Measurements from ENCODE around the gene FZD8. TPM values are rescaled to one million over a fixed set of nuclear protein-coding genes. Genes with fewer than 3 reads are reported as not detected.

The FZD8 gene
- total and polyA plus RNA-seq, 2 donors (not counting 1 experiment from before 2014, with no cell fraction given), result 0.76 to 1.7 TPM

DNA sequence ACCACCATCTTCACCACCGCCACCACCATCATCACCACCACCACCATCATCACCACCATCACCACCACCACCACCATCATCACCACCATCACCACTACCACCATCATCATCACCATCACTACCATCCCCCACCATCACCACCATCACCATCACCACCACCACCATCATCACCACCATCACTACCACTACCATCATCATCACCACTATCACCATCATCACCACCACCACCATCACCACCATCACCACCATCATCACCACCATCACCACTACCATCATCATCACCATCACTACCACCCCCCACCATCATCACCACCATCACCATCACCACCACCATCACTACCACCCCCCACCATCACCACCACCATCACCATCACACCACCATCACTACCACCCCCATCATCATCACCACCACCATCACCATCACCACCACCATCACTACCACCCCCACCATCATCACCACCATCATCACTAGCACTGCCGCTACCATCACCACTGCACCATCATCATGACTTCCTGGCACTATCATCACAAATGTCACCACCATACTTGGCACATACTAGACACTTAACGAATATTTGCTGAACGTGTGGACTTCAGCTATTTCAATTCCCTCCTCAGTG is 25.3 kb upstream of the FZD8 start:
- POLR2A ChIA-PET, result no interaction called here
- H3K27ac Mint-ChIP-seq, result no peak overlapping the region

GRCh38 chr10:35661236-35661635 is 19.1 kb upstream of the FZD8 start:
- WGBS (ENCODE audit: insufficient coverage), result no CpG with 5 or more reads among the region's 2 CpGs
- Histone ChIP-seq H3K9me3 (ENCODE audit: control extremely low read depth in 1 of 3, control insufficient read depth in 2 of 3, insufficient read depth in 1 of 3, low read length in 2 of 3) (no peaks in the 10 kb centered on the region), H3K9ac (ENCODE audit: low read length) (no peak overlapping the region), H2AFZ (ENCODE audit: insufficient read depth, low read depth, low read length, poor library complexity, severe bottlenecking) (no peak overlapping the region), H3K4me1 (ENCODE audit: control insufficient read depth in 2 of 2, insufficient read depth in 2 of 2, low read length in 2 of 2) (no peaks in the 10 kb centered on the region), H4K20me1 (ENCODE audit: control insufficient read depth, insufficient read depth, low read length, poor library complexity, severe bottlenecking) (no peaks in the 10 kb centered on the region), H3K4me2 (replicated peaks; ENCODE audit: low read depth, low read length, poor library complexity, severe bottlenecking) (no peak overlapping the region), H3K4me3 (ENCODE audit: control extremely low read depth in 1 of 5, extremely low read depth in 1 of 5, insufficient read depth in 1 of 5, low read depth in 2 of 5, low read length in 4 of 5) (no peak overlapping the region), H3K36me3 (replicated peaks in 1 of 2; ENCODE audit: control extremely low read depth in 1 of 2, control insufficient read depth in 1 of 2, extremely low read depth in 1 of 2, insufficient read depth in 2 of 2, low read length in 1 of 2) (no peaks in the 10 kb centered on the region), H3K27me3 (replicated peaks in 1 of 4; ENCODE audit: control extremely low read depth in 1 of 4, control insufficient read depth in 3 of 4, insufficient read depth in 4 of 4, low read length in 3 of 4) (peaks cover 0 to 5% (median 0%) of the 10 kb centered on the region in 4 experiments), H3K27ac (ENCODE audit: low read length in 2 of 2) (no peak overlapping the region), H3K79me2 (ENCODE audit: control insufficient read depth, insufficient read depth, low read length) (no peaks in the 10 kb centered on the region)
- peaks cover 4% of the 10 kb centered on the region for H3K9me3 Mint-ChIP-seq (ENCODE audit: insufficient read depth)
- H3K27ac Mint-ChIP-seq, result no peak overlapping the region
- DNase-seq (no peak), ATAC-seq (ENCODE audit: low read depth) (no peak)
- peaks cover 16% of the 10 kb centered on the region for H3K27me3 Mint-ChIP-seq
- ChIA-PET CTCF (no interaction called here), POLR2A (no interaction called here)
- H3K4me1 Mint-ChIP-seq, result no peaks in the 10 kb centered on the region
- no peak overlapping the region for H3K4me3 Mint-ChIP-seq
- intact Hi-C loops (cut with micrococcal nuclease), result no loop called here
- no peak for TF ChIP-seq EZH2 (IDR thresholded peaks at IDR 0.05; ENCODE audit: borderline replicate concordance, insufficient read depth, low read depth, low read length, poor library complexity, severe bottlenecking)
- TF ChIP-seq, protein P1, sequence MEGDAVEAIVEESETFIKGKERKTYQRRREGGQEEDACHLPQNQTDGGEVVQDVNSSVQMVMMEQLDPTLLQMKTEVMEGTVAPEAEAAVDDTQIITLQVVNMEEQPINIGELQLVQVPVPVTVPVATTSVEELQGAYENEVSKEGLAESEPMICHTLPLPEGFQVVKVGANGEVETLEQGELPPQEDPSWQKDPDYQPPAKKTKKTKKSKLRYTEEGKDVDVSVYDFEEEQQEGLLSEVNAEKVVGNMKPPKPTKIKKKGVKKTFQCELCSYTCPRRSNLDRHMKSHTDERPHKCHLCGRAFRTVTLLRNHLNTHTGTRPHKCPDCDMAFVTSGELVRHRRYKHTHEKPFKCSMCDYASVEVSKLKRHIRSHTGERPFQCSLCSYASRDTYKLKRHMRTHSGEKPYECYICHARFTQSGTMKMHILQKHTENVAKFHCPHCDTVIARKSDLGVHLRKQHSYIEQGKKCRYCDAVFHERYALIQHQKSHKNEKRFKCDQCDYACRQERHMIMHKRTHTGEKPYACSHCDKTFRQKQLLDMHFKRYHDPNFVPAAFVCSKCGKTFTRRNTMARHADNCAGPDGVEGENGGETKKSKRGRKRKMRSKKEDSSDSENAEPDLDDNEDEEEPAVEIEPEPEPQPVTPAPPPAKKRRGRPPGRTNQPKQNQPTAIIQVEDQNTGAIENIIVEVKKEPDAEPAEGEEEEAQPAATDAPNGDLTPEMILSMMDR (IDR thresholded peaks at IDR 0.05), result no peak

More for the DNA sequence above, 25.3 kb upstream of the FZD8 start:
- Mint-ChIP-seq H3K27me3 (peaks cover 2% of the 10 kb centered on the region), H3K4me3 (no peak overlapping the region), H3K9me3 (ENCODE audit: insufficient read depth) (peaks cover 3% of the 10 kb centered on the region), H3K4me1 (no peaks in the 10 kb centered on the region)
- Histone ChIP-seq H3K27ac (ENCODE audit: low read length in 2 of 2) (no peak overlapping the region), H3K4me1 (ENCODE audit: control insufficient read depth in 2 of 2, insufficient read depth in 2 of 2, low read length in 2 of 2) (no peaks in the 10 kb centered on the region), H3K4me2 (replicated peaks; ENCODE audit: low read depth, low read length, poor library complexity, severe bottlenecking) (no peak overlapping the region), H4K20me1 (ENCODE audit: control insufficient read depth, insufficient read depth, low read length, poor library complexity, severe bottlenecking) (no peaks in the 10 kb centered on the region), H3K79me2 (ENCODE audit: control insufficient read depth, insufficient read depth, low read length) (no peaks in the 10 kb centered on the region), H3K27me3 (replicated peaks in 1 of 4; ENCODE audit: control extremely low read depth in 1 of 4, control insufficient read depth in 3 of 4, insufficient read depth in 4 of 4, low read length in 3 of 4) (peaks cover 0 to 5% (median 0%) of the 10 kb centered on the region in 4 experiments), H3K4me3 (ENCODE audit: control extremely low read depth in 1 of 5, extremely low read depth in 1 of 5, insufficient read depth in 1 of 5, low read depth in 2 of 5, low read length in 4 of 5) (no peak overlapping the region), H3K36me3 (replicated peaks in 1 of 2; ENCODE audit: control extremely low read depth in 1 of 2, control insufficient read depth in 1 of 2, extremely low read depth in 1 of 2, insufficient read depth in 2 of 2, low read length in 1 of 2) (no peaks in the 10 kb centered on the region), H3K9ac (ENCODE audit: low read length) (no peak overlapping the region), H3K9me3 (ENCODE audit: control extremely low read depth in 1 of 3, control insufficient read depth in 2 of 3, insufficient read depth in 1 of 3, low read length in 2 of 3) (peaks cover 0 to 4% (median 0%) of the 10 kb centered on the region in 3 donors), H2AFZ (ENCODE audit: insufficient read depth, low read depth, low read length, poor library complexity, severe bottlenecking) (no peak overlapping the region)
- DNase-seq (no peak), ATAC-seq (ENCODE audit: low read depth) (no peak)
- CTCF ChIA-PET, result no interaction called here
- no peak for TF ChIP-seq EZH2 (IDR thresholded peaks at IDR 0.05; ENCODE audit: borderline replicate concordance, insufficient read depth, low read depth, low read length, poor library complexity, severe bottlenecking)
- TF ChIP-seq, protein P1 (IDR thresholded peaks at IDR 0.05), result no peak
- WGBS (ENCODE audit: insufficient coverage), result 88% methylated on average over 4 of the region's 4 CpGs
- intact Hi-C loops (cut with micrococcal nuclease), result no loop called here

All from B cell (primary cell).